Endothelial cell of umbilical vein (primary cell): ENCODE data around the gene FOLR1. TPM values are rescaled to one million over a fixed set of nuclear protein-coding genes. Genes with fewer than 3 reads are reported as not detected.

Source experiments
- BruUV-seq: library from RNA; stranded (reverse); fragments of 400-500 nt; replicated peaks from 2 replicates; lab custom pipeline; 2021; lab: Mats Ljungman, UMichigan
- CTCF ChIA-PET: fragments of 300-600, 350-600 bp; sonication (Branson Sonifier 250); formaldehyde crosslinking; loops from one replicate; lab custom pipeline; 2021; ENCODE audit warnings: antibody characterized with exemption, inconsistent platforms; lab: Charles Lee
- POLR2A ChIA-PET: fragments of 300-600, 350-600 bp; sonication (Branson Sonifier 250); formaldehyde crosslinking; loops from one replicate; lab custom pipeline; 2021; ENCODE audit warnings: antibody characterized with exemption, inconsistent platforms; lab: Charles Lee
- DNase-seq: peaks from one replicate; pipeline ENCODE4 v3.0.0-alpha.2; 2011; ENCODE audit warnings: low read depth, low spot score
- FAIRE-seq: peaks from 2 replicates; lab custom pipeline; 2011; peaks lifted over from hg19 to GRCh38; lab: Jason Lieb, UNC
- H2AFZ ChIP-seq: 2 replicates; pipeline ENCODE4 v1.6.0; 2012; ENCODE audit warnings: low read depth, low read length, control low read depth, inconsistent platforms
- H3K27ac ChIP-seq: 2 replicates; pipeline ENCODE4 v1.5.1; 2011; ENCODE audit warnings: low read depth, mild to moderate bottlenecking, control low read depth, low read length, moderate library complexity; ENCODE audit not compliant: insufficient read depth
- H3K27me3 ChIP-seq, 2 experiments: 2 replicates each; pipeline versions ENCODE4 v1.6.0 to v1.6.1; 2011; ENCODE audit warnings: low read length in 2 of 2, mixed read lengths in 1 of 2; ENCODE audit not compliant: control insufficient read depth in 2 of 2, insufficient read depth in 2 of 2
- H3K36me3 ChIP-seq, 2 experiments: 2 replicates in 1 of 2; 3 replicates in 1 of 2; pipeline ENCODE4 v1.5.1; 2011; ENCODE audit warnings: low read length in 2 of 2, mild to moderate bottlenecking in 1 of 2, moderate library complexity in 1 of 2; ENCODE audit not compliant: control insufficient read depth in 2 of 2, insufficient read depth in 2 of 2; ENCODE audit errors: extremely low read depth in 1 of 2
- H3K4me1 ChIP-seq: 3 replicates; pipeline ENCODE4 v1.5.1; 2011; ENCODE audit warnings: mild to moderate bottlenecking, low read length; ENCODE audit not compliant: control insufficient read depth, insufficient read depth; ENCODE audit errors: extremely low read depth
- H3K4me2 ChIP-seq: 2 replicates; pipeline ENCODE4 v1.6.1; 2011; ENCODE audit warnings: low read length, control low read depth, mixed read lengths; ENCODE audit not compliant: insufficient read depth
- H3K4me3 ChIP-seq, 3 experiments: fragments of 200-600 bp in 1 of 3; sonication (generic), shearing (Covaris generic) in 1 of 3; replicated peaks in 1 of 3; 2 replicates each; pipeline ENCODE4 v1.5.1; 2011 to 2016; ENCODE audit warnings: control low read depth in 3 of 3, low read length in 3 of 3, mild to moderate bottlenecking in 2 of 3, inconsistent platforms in 1 of 3, low read depth in 1 of 3, moderate library complexity in 1 of 3; ENCODE audit not compliant: insufficient read depth in 1 of 3
- H3K79me2 ChIP-seq: 2 replicates; pipeline ENCODE4 v1.6.0; 2012; ENCODE audit warnings: low read length, inconsistent platforms; ENCODE audit not compliant: control insufficient read depth, insufficient read depth
- H3K9ac ChIP-seq: replicated peaks from 2 replicates; pipeline ENCODE3; 2011; ENCODE audit warnings: low read length, control low read depth; ENCODE audit not compliant: insufficient read depth; ENCODE audit errors: extremely low read depth
- H3K9me1 ChIP-seq: replicated peaks from 3 replicates; pipeline ENCODE4 v1.6.0; 2011; ENCODE audit warnings: mild to moderate bottlenecking, low read length; ENCODE audit not compliant: control insufficient read depth, insufficient read depth; ENCODE audit errors: extremely low read depth
- H3K9me3 ChIP-seq: replicated peaks from 2 replicates; pipeline ENCODE4 v1.5.1; 2012; ENCODE audit warnings: low read length, inconsistent platforms; ENCODE audit not compliant: control insufficient read depth, insufficient read depth
- H4K20me1 ChIP-seq: replicated peaks from 2 replicates; pipeline ENCODE3; 2011; ENCODE audit warnings: mild to moderate bottlenecking, low read length; ENCODE audit not compliant: control insufficient read depth, insufficient read depth; ENCODE audit errors: extremely low read depth
- EZH2 ChIP-seq: IDR thresholded peaks from 2 replicates; pipeline ENCODE4 v1.6.1; 2012; ENCODE audit warnings: borderline replicate concordance, low read depth, mild to moderate bottlenecking, moderate library complexity, low read length, inconsistent platforms; ENCODE audit not compliant: severe bottlenecking
- FOS ChIP-seq: IDR thresholded peaks from 2 replicates; pipeline ENCODE4 v1.6.1; 2011; ENCODE audit warnings: mild to moderate bottlenecking, low read length, moderate library complexity, borderline replicate concordance; ENCODE audit not compliant: insufficient read depth
- GATA2 ChIP-seq: IDR thresholded peaks from 2 replicates; pipeline ENCODE4 v1.7.0; 2011; ENCODE audit warnings: low read depth, mild to moderate bottlenecking, moderate library complexity, mixed read lengths, low read length; ENCODE audit not compliant: insufficient read length, insufficient read depth
- JUN ChIP-seq: IDR thresholded peaks from 2 replicates; pipeline ENCODE4 v1.6.1; 2011; ENCODE audit warnings: borderline replicate concordance, low read depth; ENCODE audit not compliant: insufficient read length, insufficient read depth
- MYC ChIP-seq: IDR thresholded peaks from one replicate; pipeline ENCODE4 v1.6.1; 2011; ENCODE audit warnings: mild to moderate bottlenecking, low read depth, low read length
- POLR2A ChIP-seq: IDR thresholded peaks from 2 replicates; pipeline ENCODE4 v1.6.1; 2012; ENCODE audit warnings: low read depth, mild to moderate bottlenecking, control low read depth, low read length
- POLR2AphosphoS5 ChIP-seq: IDR thresholded peaks from 2 replicates; pipeline ENCODE4 v1.6.1; 2012; ENCODE audit warnings: low read depth, mild to moderate bottlenecking, control low read depth, low read length, moderate library complexity; ENCODE audit not compliant: insufficient read depth
- dilution Hi-C: fragments of 300-500 bp; cut with MboI; formaldehyde crosslinking; loops from one replicate; pipeline ENCODE4 v1.15.0; 2019; ENCODE audit warnings: low sequenced_read_pairs; ENCODE audit not compliant: extremely low pct_ligation_motif_present
- intact Hi-C: fragments of 100-400 bp; cut with micrococcal nuclease; formaldehyde crosslinking; loops from one replicate; pipeline ENCODE4 v1.10.0; 2022
- polyA plus RNA-seq, 4 experiments: library from polyadenylated mRNA; depleted of rRNA in 3 of 4; stranded (reverse) in 3 of 4; unstranded in 1 of 4; fragments of >200 nt; gene quantifications; 2 replicates each; pipeline versions ENCODE4 v1.2.1 to v1.2.3, GENCODE V29; 2011 to 2012; ENCODE audit warnings: missing spikeins in 1 of 4
- total RNA-seq: library from RNA; stranded (reverse); gene quantifications from 2 replicates; pipeline ENCODE4 v1.2.3, GENCODE V29; 2021
- TF ChIP-seq, protein P1 (sequence below): IDR thresholded peaks from 2 replicates; pipeline ENCODE4 v1.6.1; 2011; ENCODE audit not compliant: insufficient read depth, insufficient read length
- TF ChIP-seq, protein P2 (sequence below), 2 donors: IDR thresholded peaks; 1 replicate in 1 of 2; 2 replicates in 1 of 2; pipeline ENCODE4 v1.5.1; 2011; ENCODE audit warnings: low read length in 2 of 2, mild to moderate bottlenecking in 2 of 2, moderate library complexity in 2 of 2, control low read depth in 1 of 2, inconsistent platforms in 1 of 2, low read depth in 1 of 2; ENCODE audit not compliant: insufficient read depth in 1 of 2; ENCODE audit errors: extremely low read depth in 1 of 2

FOLR1 gene
- total and polyA plus RNA-seq, 2 donors (not counting 3 experiments of a cell fraction or from before 2014, with no cell fraction given): not detected

DNA sequence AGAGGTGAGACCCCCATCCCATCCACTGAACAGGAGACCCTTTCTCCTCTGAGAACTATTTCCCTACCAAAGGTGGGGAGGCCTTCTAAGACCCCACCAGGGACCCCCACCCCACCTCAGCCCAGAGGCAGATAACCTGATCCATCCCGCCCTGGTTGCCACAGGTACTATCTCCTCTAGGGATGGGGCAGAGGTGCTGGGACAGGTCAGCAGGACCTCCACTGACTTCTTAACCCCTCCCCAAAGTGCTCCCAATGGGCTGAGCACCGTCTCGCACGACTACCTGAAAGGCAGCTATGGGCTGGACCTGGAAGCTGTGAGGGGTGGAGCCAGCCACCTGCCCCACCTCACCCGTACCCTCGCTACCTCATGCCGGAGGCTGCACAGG, 36.9 kb downstream of the FOLR1 start:
- no peak overlapping the region for H3K27ac ChIP-seq
- BruUV-seq: no TSS peak
- H3K9me3 ChIP-seq: no peaks in the 10 kb centered on the region
- no peaks in the 10 kb centered on the region for H3K9me1 ChIP-seq
- DNase-seq (no peak), FAIRE-seq (no peak)
- ChIA-PET CTCF (interaction anchor here (0.7 to 1.5 kb wide), 3 partner anchors 8 to 85 kb away, joined by 3 to 8 read pairs (median 4); no protein-coding TSS in a partner anchor), POLR2A (no interaction called here)
- H3K79me2 ChIP-seq: peaks cover 21% of the 10 kb centered on the region
- no peaks in the 10 kb centered on the region for H4K20me1 ChIP-seq
- H3K36me3 ChIP-seq: peaks cover 12 to 65% of the 10 kb centered on the region in 2 experiments
- H3K4me2 ChIP-seq: no peak overlapping the region
- TF ChIP-seq, protein P1, sequence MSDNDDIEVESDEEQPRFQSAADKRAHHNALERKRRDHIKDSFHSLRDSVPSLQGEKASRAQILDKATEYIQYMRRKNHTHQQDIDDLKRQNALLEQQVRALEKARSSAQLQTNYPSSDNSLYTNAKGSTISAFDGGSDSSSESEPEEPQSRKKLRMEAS: no peak
- TF ChIP-seq FOS (no peak), MYC (no peak), POLR2A (no peak)
- H3K9ac ChIP-seq: no peak overlapping the region
- dilution Hi-C loops (no loop called here), intact Hi-C loops (no loop called here)
- no peaks in the 10 kb centered on the region for H3K27me3 ChIP-seq
- no peak overlapping the region for H3K4me3 ChIP-seq
- H3K4me1 ChIP-seq: peaks cover 4% of the 10 kb centered on the region
- no peak overlapping the region for H2AFZ ChIP-seq

DNA sequence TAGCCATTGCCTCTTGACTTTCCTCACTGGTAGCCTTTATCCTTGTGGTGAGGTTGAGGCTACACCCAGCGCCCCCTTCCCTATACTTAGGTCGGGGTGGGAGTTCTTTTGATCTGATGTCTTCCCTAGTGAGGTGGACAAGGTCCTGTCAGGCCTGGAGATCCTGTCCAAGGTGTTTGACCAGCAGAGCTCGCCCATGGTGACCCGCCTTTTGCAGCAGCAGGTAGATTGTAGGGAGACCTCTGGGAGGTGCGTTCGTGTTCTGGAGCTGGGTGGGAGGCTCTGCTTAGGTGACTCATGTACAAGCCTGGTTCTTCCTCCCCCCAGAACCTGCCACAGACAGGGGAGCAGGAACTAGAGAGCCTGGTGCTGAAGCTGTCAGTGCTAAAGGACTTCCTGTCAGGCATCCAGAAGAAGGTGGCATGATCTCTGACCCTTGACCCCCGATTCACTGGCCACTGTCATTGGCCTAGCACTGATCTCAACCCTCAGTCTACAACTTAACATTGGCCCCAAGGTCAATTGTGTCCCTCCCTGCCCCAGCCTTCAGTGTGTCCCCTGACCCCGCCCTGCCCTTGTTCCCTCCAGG, 37.5 kb downstream of the FOLR1 start:
- ChIA-PET CTCF (interaction anchor here (0.7 to 0.8 kb wide), 2 partner anchors 9 to 85 kb away, joined by 3 to 5 read pairs; no protein-coding TSS in a partner anchor), POLR2A (no interaction called here)
- no peak overlapping the region for H2AFZ ChIP-seq
- H3K4me3 ChIP-seq: no peak overlapping the region
- intact Hi-C loops: no loop called here
- no peaks in the 10 kb centered on the region for H3K9me3 ChIP-seq
- FAIRE-seq: no peak
- no peaks in the 10 kb centered on the region for H3K27me3 ChIP-seq
- no TSS peak for BruUV-seq
- H3K9ac ChIP-seq: no peak overlapping the region
- TF ChIP-seq POLR2A (no peak), FOS (no peak), GATA2 (no peak), MYC (no peak), POLR2AphosphoS5 (no peak), JUN (no peak), EZH2 (no peak)
- TF ChIP-seq, protein P1: no peak
- TF ChIP-seq, protein P2, sequence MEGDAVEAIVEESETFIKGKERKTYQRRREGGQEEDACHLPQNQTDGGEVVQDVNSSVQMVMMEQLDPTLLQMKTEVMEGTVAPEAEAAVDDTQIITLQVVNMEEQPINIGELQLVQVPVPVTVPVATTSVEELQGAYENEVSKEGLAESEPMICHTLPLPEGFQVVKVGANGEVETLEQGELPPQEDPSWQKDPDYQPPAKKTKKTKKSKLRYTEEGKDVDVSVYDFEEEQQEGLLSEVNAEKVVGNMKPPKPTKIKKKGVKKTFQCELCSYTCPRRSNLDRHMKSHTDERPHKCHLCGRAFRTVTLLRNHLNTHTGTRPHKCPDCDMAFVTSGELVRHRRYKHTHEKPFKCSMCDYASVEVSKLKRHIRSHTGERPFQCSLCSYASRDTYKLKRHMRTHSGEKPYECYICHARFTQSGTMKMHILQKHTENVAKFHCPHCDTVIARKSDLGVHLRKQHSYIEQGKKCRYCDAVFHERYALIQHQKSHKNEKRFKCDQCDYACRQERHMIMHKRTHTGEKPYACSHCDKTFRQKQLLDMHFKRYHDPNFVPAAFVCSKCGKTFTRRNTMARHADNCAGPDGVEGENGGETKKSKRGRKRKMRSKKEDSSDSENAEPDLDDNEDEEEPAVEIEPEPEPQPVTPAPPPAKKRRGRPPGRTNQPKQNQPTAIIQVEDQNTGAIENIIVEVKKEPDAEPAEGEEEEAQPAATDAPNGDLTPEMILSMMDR (IDR thresholded peaks at IDR 0.05; ENCODE audit: extremely low read depth in 1 of 2, insufficient read depth in 1 of 2, low read depth in 1 of 2, low read length in 2 of 2): no peak
- H3K36me3 ChIP-seq: peaks cover 12 to 71% of the 10 kb centered on the region in 2 experiments
- H4K20me1 ChIP-seq: no peaks in the 10 kb centered on the region
- H3K9me1 ChIP-seq: no peaks in the 10 kb centered on the region
- H3K79me2 ChIP-seq: peaks cover 16% of the 10 kb centered on the region
- dilution Hi-C loops: no loop called here
- peaks cover 4% of the 10 kb centered on the region for H3K4me1 ChIP-seq
- no peak overlapping the region for H3K27ac ChIP-seq
- H3K4me2 ChIP-seq: no peak overlapping the region
- DNase-seq: no peak
